GM12878 (cell line): ENCODE results near the gene LARGE1. TPM values are rescaled to one million over a fixed set of nuclear protein-coding genes. Genes with fewer than 3 reads are reported as not detected.

Source experiments
- ATAC-seq: fragments of 200-7000 bp; cut with Tn5 transposase; 3 replicates; pipeline ENCODE4 v1.9.1; 2020; ENCODE audit warnings: mild to moderate bottlenecking, moderate library complexity
- BruUV-seq: library from RNA; stranded (reverse); fragments of 400-500 nt; replicated peaks from 2 replicates; lab custom pipeline; 2021; lab: Mats Ljungman, UMichigan
- CTCF ChIA-PET: fragments of 300-600 bp; sonication (Branson Sonifier 250); formaldehyde crosslinking; extraction: SDS; loops from one replicate; lab custom pipeline; 2021; ENCODE audit warnings: inconsistent platforms; lab: Yijun Ruan, JAX
- POLR2A ChIA-PET: fragments of 350-600 bp; formaldehyde crosslinking; extraction: SDS; loops from one replicate; lab custom pipeline; 2021; ENCODE audit warnings: inconsistent platforms; lab: Charles Lee
- RAD21 ChIA-PET: fragments of 300-600 bp; sonication (Branson Sonifier 250); formaldehyde crosslinking; loops from one replicate; lab custom pipeline; 2023; ENCODE audit warnings: antibody characterized with exemption; ENCODE audit not compliant: unreplicated experiment; lab: Charles Lee
- SMC1A ChIA-PET: fragments of 300-600 bp; sonication (Branson Sonifier 250); formaldehyde crosslinking; loops from one replicate; lab custom pipeline; 2023; ENCODE audit not compliant: unreplicated experiment, uncharacterized antibody; lab: Charles Lee
- DNase-seq: peaks from one replicate; pipeline ENCODE4 v3.0.0-alpha.2; 2011; ENCODE audit warnings: low read depth, low spot score
- FAIRE-seq: peaks from 3 replicates; lab custom pipeline; 2011; peaks lifted over from hg19 to GRCh38; lab: Jason Lieb, UNC
- H2AFZ ChIP-seq: 2 replicates; pipeline ENCODE4 v1.6.0; 2011; ENCODE audit warnings: low read depth, low read length, control low read depth; ENCODE audit not compliant: control insufficient read depth
- H3K27ac ChIP-seq: 2 replicates; pipeline ENCODE4 v1.5.1; 2011; ENCODE audit warnings: control low read depth; ENCODE audit not compliant: control insufficient read depth, insufficient read depth
- H3K27me3 ChIP-seq, 2 experiments: replicated peaks in 1 of 2; 2 replicates each; pipeline versions ENCODE4 v1.6.0 to v1.6.1; 2011; ENCODE audit warnings: low read length in 1 of 2; ENCODE audit not compliant: control insufficient read depth in 2 of 2, insufficient read depth in 2 of 2
- H3K36me3 ChIP-seq, 2 experiments: 2 replicates each; pipeline ENCODE4 v1.5.1; 2011; ENCODE audit warnings: low read length in 1 of 2; ENCODE audit not compliant: control insufficient read depth in 2 of 2, insufficient read depth in 2 of 2
- H3K4me1 ChIP-seq: 2 replicates; pipeline ENCODE4 v1.6.1; 2011; ENCODE audit warnings: mild to moderate bottlenecking, low read length, moderate library complexity, mixed read lengths; ENCODE audit not compliant: control insufficient read depth, insufficient read depth
- H3K4me2 ChIP-seq: 2 replicates; pipeline ENCODE4 v1.6.0; 2011; ENCODE audit warnings: control low read depth; ENCODE audit not compliant: control insufficient read depth, insufficient read depth
- H3K4me3 ChIP-seq: fragments of 200-600 bp; sonication (generic); 2 replicates; pipeline ENCODE4 v1.5.1; 2016
- H3K79me2 ChIP-seq: 2 replicates; pipeline ENCODE4 v1.6.0; 2011; ENCODE audit warnings: low read length; ENCODE audit not compliant: control insufficient read depth, insufficient read depth
- H3K9ac ChIP-seq: 2 replicates; pipeline ENCODE4 v1.8.0; 2011; ENCODE audit warnings: low read length, control low read depth, mixed read lengths; ENCODE audit not compliant: control insufficient read depth, insufficient read depth
- H3K9me3 ChIP-seq: replicated peaks from 3 replicates; pipeline ENCODE4 v1.5.1; 2011; ENCODE audit warnings: mild to moderate bottlenecking, low read length; ENCODE audit not compliant: control insufficient read depth, insufficient read depth
- H4K20me1 ChIP-seq: 2 replicates; pipeline ENCODE4 v1.6.0; 2011; ENCODE audit not compliant: control insufficient read depth, insufficient read depth
- EED ChIP-seq: sonication (generic); IDR thresholded peaks from 2 replicates; pipeline ENCODE4 v1.6.1; 2016; ENCODE audit warnings: antibody characterized with exemption, low read depth
- IKZF1 ChIP-seq: fragments of 450-650 bp; conservative IDR thresholded peaks from 2 replicates; pipeline ENCODE4 v1.6.1; 2017; ENCODE audit warnings: antibody characterized with exemption, mild to moderate bottlenecking
- JUNB ChIP-seq: IDR thresholded peaks from 2 replicates; pipeline ENCODE4 v1.6.1; 2016; ENCODE audit warnings: antibody characterized with exemption, mild to moderate bottlenecking
- NFIC ChIP-seq: IDR thresholded peaks from 2 replicates; pipeline ENCODE4 v1.6.1; 2012; ENCODE audit warnings: low read depth, mild to moderate bottlenecking, inconsistent platforms, low read length, moderate library complexity
- NR2F1 ChIP-seq: fragments of 450-650 bp; conservative IDR thresholded peaks from 2 replicates; pipeline ENCODE4 v1.6.1; 2017; ENCODE audit warnings: mild to moderate bottlenecking
- POLR2AphosphoS2 ChIP-seq: IDR thresholded peaks from 2 replicates; pipeline ENCODE4 v1.6.1; 2011; ENCODE audit warnings: low read depth, mild to moderate bottlenecking, low read length, improper control_type of control experiment, moderate library complexity
- RUNX3 ChIP-seq: IDR thresholded peaks from 2 replicates; pipeline ENCODE4 v1.6.1; 2012; ENCODE audit warnings: low read length, inconsistent platforms
- SRF ChIP-seq, 2 experiments: IDR thresholded peaks; 2 replicates each; pipeline ENCODE4 v1.6.1; 2011; ENCODE audit warnings: low read depth in 2 of 2, low read length in 2 of 2, mild to moderate bottlenecking in 1 of 2, moderate library complexity in 1 of 2
- YY1 ChIP-seq: IDR thresholded peaks from 2 replicates; pipeline ENCODE4 v1.6.1; 2011; ENCODE audit warnings: low read depth, mild to moderate bottlenecking, low read length
- ZSCAN29 ChIP-seq: fragments of 450-650 bp; IDR thresholded peaks from 2 replicates; pipeline ENCODE4 v1.6.1; 2017; ENCODE audit warnings: mild to moderate bottlenecking, moderate library complexity
- WGBS: methylation state at CpG from one replicate; pipeline ENCODE4 v1.1.6; 2016; ENCODE audit warnings: low lambda C conversion rate; ENCODE audit not compliant: insufficient replicate concordance, insufficient coverage; ENCODE audit errors: missing lambda C conversion rate; 5-methylcytosine and 5-hydroxymethylcytosine counted together
- in situ Hi-C: fragments of 300-500 bp; cut with MboI; formaldehyde crosslinking; loops from 9 replicates; pipeline ENCODE4 v1.14.3; 2018; ENCODE audit warnings: mixed read lengths
- intact Hi-C: fragments of 100-400 bp; cut with micrococcal nuclease; formaldehyde crosslinking; loops from one replicate; pipeline ENCODE4 v1.14.2; 2022; ENCODE audit not compliant: unreplicated experiment
- polyA plus RNA-seq, 11 experiments: library from polyadenylated mRNA; depleted of rRNA in 4 of 11; unstranded in 6 of 11; stranded (reverse) in 5 of 11; fragments of >200 nt; fragmentation: Nextera tagmentation in 4 of 11; fragmentation: Illumina TruSeq in 1 of 11; extraction: Ambion mirVana in 4 of 11; extraction: Trizol in 1 of 11; gene quantifications; 1 replicate in 1 of 11; 2 replicates in 10 of 11; pipeline versions ENCODE4 v1.2.1 to v1.2.3, GENCODE V29; 2011 to 2016; ENCODE audit warnings: inconsistent platforms in 2 of 11, missing spikeins in 2 of 11, low read depth in 1 of 11
- total RNA-seq, 4 experiments: library from RNA; depleted of rRNA in 3 of 4; stranded (reverse); fragments of >200 nt in 3 of 4; fragmentation: Illumina TruSeq in 1 of 4; extraction: Trizol in 1 of 4; gene quantifications; 2 replicates each; pipeline versions ENCODE4 v1.2.1 to v1.2.3, GENCODE V29; 2013 to 2021
- TF ChIP-seq, protein P1 (sequence below): IDR thresholded peaks from 2 replicates; pipeline ENCODE4 v1.6.1; 2012; ENCODE audit warnings: improper control_type of control experiment, low read depth, low read length; ENCODE audit not compliant: insufficient replicate concordance
- TF ChIP-seq, protein P2 (sequence below): fragments of 450-650 bp; formaldehyde crosslinking; IDR thresholded peaks from 2 replicates; pipeline ENCODE4 v1.4.0; 2020; ENCODE audit warnings: mild to moderate bottlenecking, moderate library complexity

LARGE1 gene
- total and polyA plus RNA-seq, 10 of the 15 experiments (the other 5 are each of a cell fraction or from before 2014, with no cell fraction given), result 3.2 to 41.4 (median 17.3) TPM

DNA sequence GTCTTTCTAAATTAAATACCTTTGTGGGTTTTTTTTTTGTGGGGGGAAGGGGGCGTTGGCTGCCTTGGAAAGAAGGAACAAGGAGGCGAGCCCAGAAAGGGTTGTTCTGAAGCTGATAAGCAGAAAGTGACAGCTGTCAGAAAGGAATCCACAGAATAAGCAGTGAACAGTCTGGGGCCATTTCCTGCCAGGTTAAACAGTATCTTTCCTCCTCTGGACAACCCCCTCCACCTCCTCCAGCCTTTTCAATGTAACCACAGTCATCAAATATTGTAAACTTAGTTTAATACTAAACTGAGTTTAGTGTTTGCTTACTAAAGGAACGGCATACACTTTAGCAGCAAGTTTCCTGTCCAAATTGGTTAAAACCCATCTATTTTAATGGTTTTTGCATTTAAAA, 590.9 kb downstream of the LARGE1 start (continued):
- TF ChIP-seq, protein P1, sequence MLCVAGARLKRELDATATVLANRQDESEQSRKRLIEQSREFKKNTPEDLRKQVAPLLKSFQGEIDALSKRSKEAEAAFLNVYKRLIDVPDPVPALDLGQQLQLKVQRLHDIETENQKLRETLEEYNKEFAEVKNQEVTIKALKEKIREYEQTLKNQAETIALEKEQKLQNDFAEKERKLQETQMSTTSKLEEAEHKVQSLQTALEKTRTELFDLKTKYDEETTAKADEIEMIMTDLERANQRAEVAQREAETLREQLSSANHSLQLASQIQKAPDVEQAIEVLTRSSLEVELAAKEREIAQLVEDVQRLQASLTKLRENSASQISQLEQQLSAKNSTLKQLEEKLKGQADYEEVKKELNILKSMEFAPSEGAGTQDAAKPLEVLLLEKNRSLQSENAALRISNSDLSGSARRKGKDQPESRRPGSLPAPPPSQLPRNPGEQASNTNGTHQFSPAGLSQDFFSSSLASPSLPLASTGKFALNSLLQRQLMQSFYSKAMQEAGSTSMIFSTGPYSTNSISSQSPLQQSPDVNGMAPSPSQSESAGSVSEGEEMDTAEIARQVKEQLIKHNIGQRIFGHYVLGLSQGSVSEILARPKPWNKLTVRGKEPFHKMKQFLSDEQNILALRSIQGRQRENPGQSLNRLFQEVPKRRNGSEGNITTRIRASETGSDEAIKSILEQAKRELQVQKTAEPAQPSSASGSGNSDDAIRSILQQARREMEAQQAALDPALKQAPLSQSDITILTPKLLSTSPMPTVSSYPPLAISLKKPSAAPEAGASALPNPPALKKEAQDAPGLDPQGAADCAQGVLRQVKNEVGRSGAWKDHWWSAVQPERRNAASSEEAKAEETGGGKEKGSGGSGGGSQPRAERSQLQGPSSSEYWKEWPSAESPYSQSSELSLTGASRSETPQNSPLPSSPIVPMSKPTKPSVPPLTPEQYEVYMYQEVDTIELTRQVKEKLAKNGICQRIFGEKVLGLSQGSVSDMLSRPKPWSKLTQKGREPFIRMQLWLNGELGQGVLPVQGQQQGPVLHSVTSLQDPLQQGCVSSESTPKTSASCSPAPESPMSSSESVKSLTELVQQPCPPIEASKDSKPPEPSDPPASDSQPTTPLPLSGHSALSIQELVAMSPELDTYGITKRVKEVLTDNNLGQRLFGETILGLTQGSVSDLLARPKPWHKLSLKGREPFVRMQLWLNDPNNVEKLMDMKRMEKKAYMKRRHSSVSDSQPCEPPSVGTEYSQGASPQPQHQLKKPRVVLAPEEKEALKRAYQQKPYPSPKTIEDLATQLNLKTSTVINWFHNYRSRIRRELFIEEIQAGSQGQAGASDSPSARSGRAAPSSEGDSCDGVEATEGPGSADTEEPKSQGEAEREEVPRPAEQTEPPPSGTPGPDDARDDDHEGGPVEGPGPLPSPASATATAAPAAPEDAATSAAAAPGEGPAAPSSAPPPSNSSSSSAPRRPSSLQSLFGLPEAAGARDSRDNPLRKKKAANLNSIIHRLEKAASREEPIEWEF, result no peak
- TF ChIP-seq NFIC, result no peak
- TF ChIP-seq NR2F1, result no peak

DNA sequence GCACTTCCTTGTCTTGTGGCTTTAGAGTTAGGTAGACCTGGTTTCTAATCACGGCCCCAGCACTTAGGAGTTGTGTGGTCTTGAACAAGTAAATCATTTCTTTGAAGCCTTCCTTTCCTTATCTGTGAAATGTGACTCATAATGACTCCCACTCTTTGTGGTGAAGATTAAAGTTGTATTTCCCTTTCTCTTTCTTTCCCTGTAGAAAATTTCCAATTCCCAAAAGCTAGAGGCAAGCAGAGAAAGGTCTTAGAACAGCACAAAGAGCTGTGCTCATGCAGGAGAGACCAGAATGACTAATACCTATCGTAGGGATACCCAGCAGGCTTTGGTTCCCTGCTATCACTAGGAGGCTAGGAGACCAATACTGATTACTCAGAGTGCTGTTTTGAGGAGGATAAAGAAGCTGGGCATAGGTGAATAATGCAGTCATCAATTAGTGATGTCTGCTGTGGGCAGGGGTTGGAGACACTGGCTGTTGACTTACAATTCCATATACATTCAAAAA, 591.4 kb downstream of the LARGE1 start:
- no peaks in the 10 kb centered on the region for H3K27me3 ChIP-seq
- H3K36me3 ChIP-seq, result no peaks in the 10 kb centered on the region
- H2AFZ ChIP-seq, result no peak overlapping the region
- H3K27ac ChIP-seq, result no peak overlapping the region
- in situ Hi-C loops, result no loop called here
- FAIRE-seq (no peak), DNase-seq (no peak), ATAC-seq (no peak)
- 52% methylated on average over 2 of the region's 2 CpGs for WGBS
- SMC1A ChIA-PET, result interaction anchor here (0.6 to 1.5 kb wide), 3 partner anchors 27 to 441 kb away, joined by 3 to 7 read pairs (median 3); no protein-coding TSS in a partner anchor
- no peak overlapping the region for H3K4me3 ChIP-seq
- H3K9me3 ChIP-seq, result no peaks in the 10 kb centered on the region; the same call in 2 of the 3 replicates
- CTCF ChIA-PET, result interaction anchor here (0.5 to 0.6 kb wide), 2 partner anchors 71 to 238 kb away, joined by 3 read pairs; no protein-coding TSS in a partner anchor
- H3K4me1 ChIP-seq, result peaks cover 24% of the 10 kb centered on the region
- BruUV-seq, result no TSS peak
- RAD21 ChIA-PET, result interaction anchor here (0.7 to 1.7 kb wide), 3 partner anchors 27 to 190 kb away, joined by 3 to 4 read pairs (median 4); no protein-coding TSS in a partner anchor
- H3K79me2 ChIP-seq, result no peaks in the 10 kb centered on the region
- intact Hi-C loops, result no loop called here
- H3K4me2 ChIP-seq, result 0 out of 2 replicates have a peak overlapping the region, but pooled peaks have one; percentile 7
- H4K20me1 ChIP-seq, result no peaks in the 10 kb centered on the region
- POLR2A ChIA-PET, result no interaction called here
- no peak overlapping the region for H3K9ac ChIP-seq
- no peak for TF ChIP-seq ZSCAN29
- TF ChIP-seq EED, result peak; percentile 57; the same call in 1 of the 2 replicates
- TF ChIP-seq, protein P2, sequence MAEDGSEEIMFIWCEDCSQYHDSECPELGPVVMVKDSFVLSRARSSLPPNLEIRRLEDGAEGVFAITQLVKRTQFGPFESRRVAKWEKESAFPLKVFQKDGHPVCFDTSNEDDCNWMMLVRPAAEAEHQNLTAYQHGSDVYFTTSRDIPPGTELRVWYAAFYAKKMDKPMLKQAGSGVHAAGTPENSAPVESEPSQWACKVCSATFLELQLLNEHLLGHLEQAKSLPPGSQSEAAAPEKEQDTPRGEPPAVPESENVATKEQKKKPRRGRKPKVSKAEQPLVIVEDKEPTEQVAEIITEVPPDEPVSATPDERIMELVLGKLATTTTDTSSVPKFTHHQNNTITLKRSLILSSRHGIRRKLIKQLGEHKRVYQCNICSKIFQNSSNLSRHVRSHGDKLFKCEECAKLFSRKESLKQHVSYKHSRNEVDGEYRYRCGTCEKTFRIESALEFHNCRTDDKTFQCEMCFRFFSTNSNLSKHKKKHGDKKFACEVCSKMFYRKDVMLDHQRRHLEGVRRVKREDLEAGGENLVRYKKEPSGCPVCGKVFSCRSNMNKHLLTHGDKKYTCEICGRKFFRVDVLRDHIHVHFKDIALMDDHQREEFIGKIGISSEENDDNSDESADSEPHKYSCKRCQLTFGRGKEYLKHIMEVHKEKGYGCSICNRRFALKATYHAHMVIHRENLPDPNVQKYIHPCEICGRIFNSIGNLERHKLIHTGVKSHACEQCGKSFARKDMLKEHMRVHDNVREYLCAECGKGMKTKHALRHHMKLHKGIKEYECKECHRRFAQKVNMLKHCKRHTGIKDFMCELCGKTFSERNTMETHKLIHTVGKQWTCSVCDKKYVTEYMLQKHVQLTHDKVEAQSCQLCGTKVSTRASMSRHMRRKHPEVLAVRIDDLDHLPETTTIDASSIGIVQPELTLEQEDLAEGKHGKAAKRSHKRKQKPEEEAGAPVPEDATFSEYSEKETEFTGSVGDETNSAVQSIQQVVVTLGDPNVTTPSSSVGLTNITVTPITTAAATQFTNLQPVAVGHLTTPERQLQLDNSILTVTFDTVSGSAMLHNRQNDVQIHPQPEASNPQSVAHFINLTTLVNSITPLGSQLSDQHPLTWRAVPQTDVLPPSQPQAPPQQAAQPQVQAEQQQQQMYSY (CRISPR knock-in tag), result no peak
- no peak for TF ChIP-seq POLR2AphosphoS2
- TF ChIP-seq SRF (IDR thresholded peaks at IDR 0.05; ENCODE audit: low read depth in 2 of 2, low read length in 2 of 2), result peak in 1 of 2 experiments; percentile 75; a peak in 2 of 4 replicates
- peak; percentile 28; the same call in 1 of the 2 replicates for TF ChIP-seq IKZF1
- peak; percentile 53; the same call in 1 of the 2 replicates for TF ChIP-seq RUNX3
- TF ChIP-seq YY1, result no peak
- TF ChIP-seq JUNB, result peak; percentile 13; the same call in 1 of the 2 replicates
